ENCODE data around the gene TMA16. TPM values are rescaled to one million over a fixed set of nuclear protein-coding genes. Genes with fewer than 3 reads are reported as not detected.

Gene TMA16
- total and polyA plus RNA-seq, 2 donors (not counting 1 experiment from before 2014, with no cell fraction given), result 6.5 to 40.5 TPM

GRCh38 chr4:163558539-163559044 lies 64.1 kb downstream of the TMA16 start:
- Mint-ChIP-seq H3K27ac (peak overlapping the region; percentile 96), H3K27me3 (no peaks in the 10 kb centered on the region), H3K4me3 (peak overlapping the region; percentile 81), H3K4me1 (peaks cover 69% of the 10 kb centered on the region), H3K9me3 (ENCODE audit: insufficient read depth) (peaks cover 6% of the 10 kb centered on the region)
- ATAC-seq (ENCODE audit: low read depth), result peak; percentile 71
- H3K36me3 ChIP-seq (replicated peaks in 1 of 2; ENCODE audit: control extremely low read depth in 1 of 2, control insufficient read depth in 1 of 2, extremely low read depth in 1 of 2, insufficient read depth in 2 of 2, low read length in 1 of 2), result peaks cover 4 to 74% of the 10 kb centered on the region in 2 experiments
- H3K4me1 ChIP-seq (ENCODE audit: control insufficient read depth in 2 of 2, insufficient read depth in 2 of 2, low read length in 2 of 2), result peaks cover 43 to 65% of the 10 kb centered on the region in 2 donors
- peak; percentile 71 for DNase-seq
- H3K79me2 ChIP-seq (ENCODE audit: control insufficient read depth, insufficient read depth, low read length), result peaks cover 56% of the 10 kb centered on the region
- TF ChIP-seq EZH2 (IDR thresholded peaks at IDR 0.05; ENCODE audit: borderline replicate concordance, insufficient read depth, low read depth, low read length, poor library complexity, severe bottlenecking) (no peak), CTCF (IDR thresholded peaks at IDR 0.05) (no peak)
- H2AFZ ChIP-seq (ENCODE audit: insufficient read depth, low read depth, low read length, poor library complexity, severe bottlenecking), result peak overlapping the region; percentile 31
- WGBS (ENCODE audit: insufficient coverage), result 0% methylated on average over 6 of the region's 6 CpGs
- peak overlapping the region; percentile 46 for H3K9ac ChIP-seq (ENCODE audit: low read length)
- H3K4me3 ChIP-seq (ENCODE audit: control extremely low read depth in 1 of 5, extremely low read depth in 1 of 5, insufficient read depth in 1 of 5, low read depth in 2 of 5, low read length in 4 of 5), result peak overlapping the region in 4 of 5 experiments; percentile 18 to 37 (median 21)
- intact Hi-C loops (cut with micrococcal nuclease), result loop anchor here (2.0 kb wide), 2 partner anchors 28 to 54 kb away; no protein-coding TSS in a partner anchor
- H4K20me1 ChIP-seq (ENCODE audit: control insufficient read depth, insufficient read depth, low read length, poor library complexity, severe bottlenecking), result peaks cover 5% of the 10 kb centered on the region
- POLR2A ChIA-PET, result interaction anchor here (0.8 to 1.6 kb wide), 3 partner anchors 52 to 116 kb away, joined by 3 to 5 read pairs (median 5); partner anchors contain the start of gene TMA16
- H3K27ac ChIP-seq (ENCODE audit: low read length in 2 of 2), result peak overlapping the region; percentile 90 to 91
- CTCF ChIA-PET, result interaction anchor here (0.9 to 28.8 kb wide), 12 partner anchors 8 to 196 kb away, joined by 3 to 1334 read pairs (median 6); partner anchors contain the start of gene TMA16
- peaks cover 1 to 14% (median 9%) of the 10 kb centered on the region in 3 donors for H3K9me3 ChIP-seq (ENCODE audit: control extremely low read depth in 1 of 3, control insufficient read depth in 2 of 3, insufficient read depth in 1 of 3, low read length in 2 of 3)
- H3K27me3 ChIP-seq (replicated peaks in 1 of 4; ENCODE audit: control extremely low read depth in 1 of 4, control insufficient read depth in 3 of 4, insufficient read depth in 4 of 4, low read length in 3 of 4), result no peaks in the 10 kb centered on the region
- peak overlapping the region; percentile 65 for H3K4me2 ChIP-seq (replicated peaks; ENCODE audit: low read depth, low read length, poor library complexity, severe bottlenecking)

- ChIA-PET POLR2A (interaction anchor here (0.6 kb wide), 1 partner anchor 180 kb away, joined by 12 read pairs; no protein-coding TSS in a partner anchor), CTCF (interaction anchor here (1.3 to 28.8 kb wide), 2 partner anchors 12 to 113 kb away, joined by 8 to 1334 read pairs; no protein-coding TSS in a partner anchor)
- Histone ChIP-seq H3K36me3 (replicated peaks in 1 of 2; ENCODE audit: control extremely low read depth in 1 of 2, control insufficient read depth in 1 of 2, extremely low read depth in 1 of 2, insufficient read depth in 2 of 2, low read length in 1 of 2) (peaks cover 9 to 80% of the 10 kb centered on the region in 2 experiments), H3K4me2 (replicated peaks; ENCODE audit: low read depth, low read length, poor library complexity, severe bottlenecking) (no peak overlapping the region), H3K4me1 (ENCODE audit: control insufficient read depth in 2 of 2, insufficient read depth in 2 of 2, low read length in 2 of 2) (peaks cover 41 to 60% of the 10 kb centered on the region in 2 donors), H2AFZ (ENCODE audit: insufficient read depth, low read depth, low read length, poor library complexity, severe bottlenecking) (no peak overlapping the region), H3K27ac (ENCODE audit: low read length in 2 of 2) (peak overlapping the region in 1 of 2 donors; percentile 76), H3K9me3 (ENCODE audit: control extremely low read depth in 1 of 3, control insufficient read depth in 2 of 3, insufficient read depth in 1 of 3, low read length in 2 of 3) (peaks cover 1 to 17% (median 9%) of the 10 kb centered on the region in 3 donors), H3K79me2 (ENCODE audit: control insufficient read depth, insufficient read depth, low read length) (peaks cover 65% of the 10 kb centered on the region), H4K20me1 (ENCODE audit: control insufficient read depth, insufficient read depth, low read length, poor library complexity, severe bottlenecking) (no peaks in the 10 kb centered on the region), H3K4me3 (ENCODE audit: control extremely low read depth in 1 of 5, extremely low read depth in 1 of 5, insufficient read depth in 1 of 5, low read depth in 2 of 5, low read length in 4 of 5) (no peak overlapping the region), H3K27me3 (replicated peaks in 1 of 4; ENCODE audit: control extremely low read depth in 1 of 4, control insufficient read depth in 3 of 4, insufficient read depth in 4 of 4, low read length in 3 of 4) (no peaks in the 10 kb centered on the region), H3K9ac (ENCODE audit: low read length) (no peak overlapping the region)
- DNase-seq, result no peak
- Mint-ChIP-seq H3K27ac (peak overlapping the region; percentile 81), H3K27me3 (no peaks in the 10 kb centered on the region), H3K4me1 (peaks cover 75% of the 10 kb centered on the region), H3K4me3 (no peak overlapping the region), H3K9me3 (ENCODE audit: insufficient read depth) (peaks cover 6% of the 10 kb centered on the region)
- no peak for ATAC-seq (ENCODE audit: low read depth)
- 100% methylated on average over 2 of the region's 2 CpGs for WGBS (ENCODE audit: insufficient coverage)
- TF ChIP-seq CTCF (IDR thresholded peaks at IDR 0.05), result no peak
- TF ChIP-seq EZH2 (IDR thresholded peaks at IDR 0.05; ENCODE audit: borderline replicate concordance, insufficient read depth, low read depth, low read length, poor library complexity, severe bottlenecking), result no peak
- intact Hi-C loops (cut with micrococcal nuclease), result no loop called here
Observed at GRCh38 chr4:163562496-163562895, 68.0 kb downstream of the TMA16 start.
